GM12873 (cell line): ENCODE data around the gene CLSTN2.

Experiments
- CTCF ChIP-seq: IDR thresholded peaks from 2 replicates; pipeline ENCODE4 v1.5.1; 2012; ENCODE audit warnings: low read depth, mild to moderate bottlenecking, moderate library complexity, low read length, control low read depth; ENCODE audit not compliant: insufficient read depth; ENCODE audit errors: missing control alignments

Gene CLSTN2

GRCh38 chr3:140152851-140153639 is 218.1 kb downstream of the CLSTN2 start:
- TF ChIP-seq CTCF: no peak

- no peak for TF ChIP-seq CTCF
Measured at GRCh38 chr3:140153736-140154135, 218.8 kb downstream of the CLSTN2 start.

- no peak for TF ChIP-seq CTCF
Measured at GRCh38 chr3:140157161-140157560, 222.2 kb downstream of the CLSTN2 start.

- TF ChIP-seq CTCF: no peak
Measured at GRCh38 chr3:140159646-140160045, 224.7 kb downstream of the CLSTN2 start.

- peak; percentile 6 for TF ChIP-seq CTCF
Measured at GRCh38 chr3:140160553-140160952, 225.6 kb downstream of the CLSTN2 start.

- TF ChIP-seq CTCF: no peak
Measured at GRCh38 chr3:140162551-140162950, 227.6 kb downstream of the CLSTN2 start.

- TF ChIP-seq CTCF: no peak
Measured at GRCh38 chr3:140163159-140163763, 228.3 kb downstream of the CLSTN2 start.
